NCI-H748 (cell line): ENCODE measurements around the gene COL6A5.
"Not testable (repeated sequence)": the region's sequence is repeated elsewhere in the genome, so short reads cannot be mapped to it uniquely, and the experiment has no call there.

Experiments
- DNase-seq: peaks from one replicate; lab custom pipeline; 2025; ENCODE audit not compliant: unreplicated experiment; lab: John Stamatoyannopoulos, UW

Gene COL6A5

GRCh38 chr3:130430266-130430665, 84.8 kb downstream of the COL6A5 start:
- no peak for DNase-seq

- DNase-seq: not testable (repeated sequence)
Measured at GRCh38 chr3:130432086-130432485, 86.6 kb downstream of the COL6A5 start.

- no peak for DNase-seq
Measured at GRCh38 chr3:130433306-130433705, 87.8 kb downstream of the COL6A5 start.

- no peak for DNase-seq
Measured at GRCh38 chr3:130442284-130442683, 96.8 kb downstream of the COL6A5 start.

GRCh38 chr3:130446840-130447239, 101.4 kb downstream of the COL6A5 start:
- DNase-seq: not testable (repeated sequence)

DNA sequence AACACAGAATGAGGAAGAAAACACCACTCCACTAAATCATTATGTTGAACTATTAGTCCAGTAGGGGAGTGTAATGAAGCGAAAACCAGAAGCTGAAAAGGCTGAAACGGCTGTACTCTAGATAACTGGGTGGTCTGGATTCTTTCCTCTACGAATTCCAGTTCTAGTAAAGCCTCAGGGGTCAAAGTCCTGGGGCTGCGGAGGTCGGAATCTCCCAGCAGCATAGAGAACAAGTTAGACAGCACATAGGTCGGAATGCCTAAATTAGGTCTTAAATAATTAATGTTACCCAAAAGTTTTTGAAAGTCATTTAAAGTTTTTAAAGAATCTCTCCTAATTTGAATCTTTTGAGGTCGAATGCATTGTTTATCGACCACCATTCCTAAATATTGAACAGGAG, 102.7 kb downstream of the COL6A5 start:
- DNase-seq: not testable (repeated sequence)

GRCh38 chr3:130456540-130456939, 111.1 kb downstream of the COL6A5 start:
- DNase-seq: no peak

DNA sequence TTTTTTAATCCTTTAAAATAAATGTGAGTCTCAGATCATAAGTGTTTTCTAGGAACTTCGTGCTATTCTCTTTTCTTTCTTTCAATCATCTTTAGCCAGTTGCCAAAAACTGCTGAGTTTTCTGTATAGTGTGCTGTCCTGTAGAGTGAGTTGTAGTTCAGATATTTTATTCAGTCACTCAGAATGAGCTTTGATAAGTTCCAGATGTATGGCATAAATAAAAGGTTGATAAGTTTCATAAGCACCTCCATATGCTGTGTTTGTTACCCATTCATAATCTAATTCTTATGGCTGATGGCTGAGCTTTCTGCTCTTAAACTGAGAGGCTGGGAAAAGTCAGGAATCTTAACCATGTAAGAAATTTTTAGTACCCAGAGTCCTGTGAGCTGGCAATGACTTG, 112.2 kb downstream of the COL6A5 start:
- no peak for DNase-seq

- DNase-seq: no peak
Measured at GRCh38 chr3:130459944-130460343, 114.5 kb downstream of the COL6A5 start.

GRCh38 chr3:130462089-130462488, 116.6 kb downstream of the COL6A5 start:
- DNase-seq: no peak

- DNase-seq: no peak
Measured at GRCh38 chr3:130463221-130463620, 117.7 kb downstream of the COL6A5 start.

GRCh38 chr3:130465521-130465920, 120.0 kb downstream of the COL6A5 start:
- no peak for DNase-seq

- DNase-seq: no peak
Measured at GRCh38 chr3:130468311-130468710, 122.8 kb downstream of the COL6A5 start.

GRCh38 chr3:130470126-130470525, 124.7 kb downstream of the COL6A5 start:
- DNase-seq: no peak

- DNase-seq: no peak
Measured at GRCh38 chr3:130473416-130473815, 127.9 kb downstream of the COL6A5 start.

DNA sequence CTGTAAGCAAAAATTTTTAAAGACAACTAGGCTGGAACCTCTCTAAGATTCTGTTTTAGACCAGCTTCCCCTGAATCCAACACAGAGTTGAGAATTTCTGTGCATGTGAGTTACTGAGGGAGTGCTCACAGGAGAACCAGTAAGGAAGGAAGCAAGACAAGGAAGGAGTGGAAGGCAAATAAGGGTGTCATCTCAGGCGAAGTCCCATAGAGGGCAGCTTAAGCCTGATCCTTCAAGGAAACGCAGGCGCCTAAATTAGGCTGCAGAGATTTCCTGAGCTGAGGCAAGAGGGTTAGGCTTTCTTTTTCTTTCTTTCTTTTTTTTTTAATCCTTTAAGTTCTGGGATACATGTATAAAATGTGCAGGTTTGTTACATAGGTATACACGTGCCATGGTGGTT, 135.3 kb downstream of the COL6A5 start:
- DNase-seq: no peak

GRCh38 chr3:130488288-130488687, 142.8 kb downstream of the COL6A5 start:
- DNase-seq: no peak

DNA sequence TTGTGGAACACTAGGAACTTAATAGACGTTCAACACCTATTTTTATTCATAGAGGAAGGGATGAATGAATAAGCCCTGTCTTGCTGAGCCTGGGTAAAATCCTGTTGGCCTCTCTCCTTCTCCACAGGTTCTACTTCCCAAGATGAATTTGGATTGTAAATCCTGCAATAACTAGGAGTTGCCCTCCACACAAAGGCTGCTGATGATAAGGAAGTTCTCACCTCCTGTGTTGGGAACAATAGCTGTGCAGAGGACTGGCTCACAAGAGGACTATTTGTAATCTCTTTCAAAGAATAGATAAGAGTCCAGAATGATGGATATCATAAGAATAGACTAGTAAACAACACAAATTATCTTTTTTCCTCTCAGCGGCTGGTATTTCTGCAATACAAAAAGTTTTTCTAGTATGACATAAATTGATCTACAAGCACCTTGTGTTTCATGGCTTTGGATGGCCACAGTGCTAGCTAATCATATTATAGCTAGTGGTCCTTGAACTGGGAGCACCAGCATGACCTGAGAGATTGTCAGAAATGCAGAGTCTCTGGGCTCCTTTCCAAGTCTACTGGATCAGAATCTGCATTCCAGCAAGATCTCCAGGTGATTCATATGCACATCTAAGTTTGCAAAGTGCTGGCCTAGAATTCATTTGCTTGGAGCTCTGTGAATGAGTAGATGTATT, 143.4 kb downstream of the COL6A5 start:
- DNase-seq: no peak

- DNase-seq: no peak
Measured at GRCh38 chr3:130490241-130490640, 144.8 kb downstream of the COL6A5 start.

GRCh38 chr3:130491431-130491830, 146.0 kb downstream of the COL6A5 start:
- DNase-seq: no peak

- no peak for DNase-seq
Measured at GRCh38 chr3:130504701-130505100, 159.2 kb downstream of the COL6A5 start.

GRCh38 chr3:130506031-130506430, 160.6 kb downstream of the COL6A5 start:
- DNase-seq: no peak

GRCh38 chr3:130507746-130508145, 162.3 kb downstream of the COL6A5 start:
- no peak for DNase-seq
